Gastrocnemius medialis (tissue), 4 donors: Measurements from ENCODE around the gene PKN1. TPM values are rescaled to one million over a fixed set of nuclear protein-coding genes. Genes with fewer than 3 reads are reported as not detected.

Experiments
- ATAC-seq, 2 donors: fragments of 150-250 bp; one replicate each; pipeline ENCODE4 v1.9.1; 2016
- DNase-seq, 2 donors: peaks; one replicate each; pipeline ENCODE4 v3.0.0-alpha.2; 2019
- H3K27ac ChIP-seq, 4 donors: fragments of 200-600 bp; sonication (generic); 1 replicate in 1 of 4; 2 replicates in 3 of 4; pipeline ENCODE4 v1.5.1; 2016 to 2018; ENCODE audit warnings: mild to moderate bottlenecking in 2 of 4, moderate library complexity in 1 of 4
- H3K27me3 ChIP-seq, 3 donors: fragments of 200-600 bp; sonication (generic) in 2 of 3; 1 replicate in 1 of 3; 2 replicates in 2 of 3; pipeline versions ENCODE4 v1.5.1 to v1.6.0; 2016 to 2019; ENCODE audit warnings: mild to moderate bottlenecking in 1 of 3, moderate library complexity in 1 of 3
- H3K36me3 ChIP-seq, 2 donors: fragments of 200-600 bp; sonication (generic) in 1 of 2; one replicate each; pipeline ENCODE4 v1.5.1; 2017 to 2018
- H3K4me1 ChIP-seq, 2 donors: fragments of 200-600 bp; sonication (generic) in 1 of 2; one replicate each; pipeline ENCODE4 v1.5.1; 2016 to 2017; ENCODE audit warnings: mild to moderate bottlenecking in 2 of 2
- H3K4me3 ChIP-seq, 4 donors: fragments of 200-600 bp; sonication (generic) in 3 of 4; 1 replicate in 1 of 4; 2 replicates in 3 of 4; pipeline ENCODE4 v1.5.1; 2016 to 2019; ENCODE audit warnings: mild to moderate bottlenecking in 2 of 4
- H3K9me3 ChIP-seq, 3 donors: fragments of 200-600 bp; sonication (generic) in 2 of 3; 1 replicate in 1 of 3; 2 replicates in 2 of 3; pipeline ENCODE4 v1.5.1; 2016 to 2019
- POLR2A ChIP-seq, 2 donors: fragments of 450-650 bp; IDR thresholded peaks; one replicate each; pipeline ENCODE4 v1.6.1; 2017; ENCODE audit warnings: antibody characterized with exemption in 2 of 2, mild to moderate bottlenecking in 2 of 2, moderate library complexity in 2 of 2
- in situ Hi-C, 4 donors: fragments of 200-750 bp; cut with MboI; loops; one replicate each; pipeline versions ENCODE4 v1.15.0 to v1.8.0; 2017; ENCODE audit warnings: low sequenced_read_pairs in 4 of 4
- intact Hi-C: fragments of 100-400 bp; cut with DNase I; formaldehyde crosslinking; loops from one replicate; pipeline ENCODE4 v1.15.1; 2023; ENCODE audit warnings: low total_unique reads
- total RNA-seq, 4 donors: library from RNA; depleted of rRNA; stranded (reverse); fragments of >200 nt; gene quantifications; one replicate each; pipeline versions ENCODE4 v1.1.0 to v1.2.3, GENCODE V29; 2016
- TF ChIP-seq, protein P1 (sequence below), 5 experiments: fragments of 450-650 bp in 3 of 5; fragments of 200-600 bp in 2 of 5; sonication (generic) in 2 of 5; IDR thresholded peaks in 4 of 5; conservative IDR thresholded peaks in 1 of 5; 1 replicate in 4 of 5; 2 replicates in 1 of 5; pipeline ENCODE4 v1.5.1; 2016 to 2019; ENCODE audit warnings: antibody characterized with exemption in 5 of 5, mild to moderate bottlenecking in 3 of 5, moderate library complexity in 3 of 5

Gene PKN1
- total RNA-seq, 4 donors from 2014 or later, result 52.1 to 130 (median 81.3) TPM

DNA sequence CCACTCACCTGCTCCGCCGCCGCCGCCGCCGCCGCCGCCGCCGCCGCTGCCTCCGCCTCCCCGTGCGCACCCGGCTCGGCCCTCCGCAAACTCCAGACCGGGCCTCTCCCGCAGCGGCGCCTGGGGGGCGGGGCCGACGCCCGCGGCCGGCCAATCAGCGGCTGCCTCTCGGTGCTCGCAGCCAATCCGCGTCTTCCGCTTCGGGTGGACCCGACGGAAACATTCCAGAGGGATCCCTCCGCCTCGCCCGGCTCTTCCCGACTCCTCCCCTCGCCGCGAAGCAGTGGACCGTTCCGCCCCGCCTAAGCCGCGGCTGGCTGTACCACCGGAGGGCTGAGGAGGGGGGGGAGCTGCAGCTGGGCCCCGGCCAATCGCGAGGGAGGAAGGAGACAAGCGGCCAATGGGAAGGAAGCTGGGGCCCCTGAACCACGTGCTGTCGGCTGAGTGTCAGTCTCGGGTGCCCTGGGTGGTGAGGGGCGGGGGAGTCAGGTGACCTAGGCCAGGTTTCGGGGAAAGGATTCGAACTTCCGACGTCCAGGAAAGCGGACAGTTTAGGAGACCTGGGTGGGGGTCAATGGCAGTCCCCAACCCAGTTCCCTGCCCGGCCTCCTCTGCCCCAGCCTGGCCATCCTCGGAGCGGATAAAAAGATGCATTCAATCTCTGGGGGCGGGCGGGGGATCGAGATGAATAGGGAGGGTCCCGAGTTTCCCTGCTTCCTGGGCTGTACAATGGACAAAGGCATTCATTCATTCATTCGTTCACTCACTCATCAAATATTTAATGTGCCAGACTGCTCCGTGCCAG, 63.1 kb downstream of the PKN1 start, which contains the start of gene GIPC1:
TSS of gene GIPC1 (minus strand) at position 99 of the 805 bp plus-strand sequence. CDS start 13,151 bp downstream, outside the sequence.
- Histone ChIP-seq H3K27me3 (no peaks in the 10 kb centered on the region), H3K36me3 (peaks cover 0 to 3% of the 10 kb centered on the region in 2 donors), H3K27ac (peak within 1 kb of the TSS; percentile 72 to 82 (median 74)), H3K4me1 (peaks cover 6 to 18% of the 10 kb centered on the region in 2 donors), H3K4me3 (peak within 1 kb of the TSS; percentile 74 to 84 (median 80)), H3K9me3 (no peaks in the 10 kb centered on the region)
- TF ChIP-seq, protein P1, sequence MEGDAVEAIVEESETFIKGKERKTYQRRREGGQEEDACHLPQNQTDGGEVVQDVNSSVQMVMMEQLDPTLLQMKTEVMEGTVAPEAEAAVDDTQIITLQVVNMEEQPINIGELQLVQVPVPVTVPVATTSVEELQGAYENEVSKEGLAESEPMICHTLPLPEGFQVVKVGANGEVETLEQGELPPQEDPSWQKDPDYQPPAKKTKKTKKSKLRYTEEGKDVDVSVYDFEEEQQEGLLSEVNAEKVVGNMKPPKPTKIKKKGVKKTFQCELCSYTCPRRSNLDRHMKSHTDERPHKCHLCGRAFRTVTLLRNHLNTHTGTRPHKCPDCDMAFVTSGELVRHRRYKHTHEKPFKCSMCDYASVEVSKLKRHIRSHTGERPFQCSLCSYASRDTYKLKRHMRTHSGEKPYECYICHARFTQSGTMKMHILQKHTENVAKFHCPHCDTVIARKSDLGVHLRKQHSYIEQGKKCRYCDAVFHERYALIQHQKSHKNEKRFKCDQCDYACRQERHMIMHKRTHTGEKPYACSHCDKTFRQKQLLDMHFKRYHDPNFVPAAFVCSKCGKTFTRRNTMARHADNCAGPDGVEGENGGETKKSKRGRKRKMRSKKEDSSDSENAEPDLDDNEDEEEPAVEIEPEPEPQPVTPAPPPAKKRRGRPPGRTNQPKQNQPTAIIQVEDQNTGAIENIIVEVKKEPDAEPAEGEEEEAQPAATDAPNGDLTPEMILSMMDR (IDR thresholded peaks at IDR 0.05 in 4 of 5, conservative IDR thresholded peaks at IDR 0.05 in 1 of 5), result peak in 2 of 5 experiments; percentile 5 to 22
- peak; percentile 46 to 49 for TF ChIP-seq POLR2A (IDR thresholded peaks at IDR 0.05)
- in situ Hi-C loops, result no loop called here
- peak; percentile 93 to 94 for ATAC-seq
- DNase-seq, result peak; percentile 92 to 95
- intact Hi-C loops, result loop anchor here (1.0 to 5.0 kb wide), 3 partner anchors 34 to 77 kb away; partner anchors contain the start of gene DDX39A

DNA sequence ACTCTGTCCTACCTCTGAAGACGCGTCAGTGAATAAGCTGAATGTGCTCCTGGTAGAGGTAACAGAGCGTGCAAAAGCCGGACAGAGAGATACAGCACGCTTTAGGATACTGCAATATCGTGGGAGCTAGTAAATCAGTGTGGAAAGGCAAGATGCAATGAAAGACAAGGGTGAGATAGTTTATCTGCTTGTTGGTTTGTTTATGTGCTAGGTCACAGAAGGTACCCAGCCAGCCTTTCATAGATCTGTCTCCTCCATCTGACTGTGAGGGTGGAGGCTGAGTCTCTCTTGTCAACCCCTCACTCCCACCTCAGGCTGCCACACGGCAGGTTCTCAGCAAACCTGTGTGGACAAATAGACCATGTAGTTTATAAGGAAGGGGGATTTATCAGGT, 63.7 kb downstream of the PKN1 start:
- H3K36me3 ChIP-seq, result no peaks in the 10 kb centered on the region
- ATAC-seq (no peak), DNase-seq (no peak)
- TF ChIP-seq POLR2A (IDR thresholded peaks at IDR 0.05), result no peak
- TF ChIP-seq, protein P1 (IDR thresholded peaks at IDR 0.05 in 4 of 5, conservative IDR thresholded peaks at IDR 0.05 in 1 of 5), result no peak
- peak overlapping the region; percentile 74 to 84 (median 80) for H3K4me3 ChIP-seq
- no peaks in the 10 kb centered on the region for H3K27me3 ChIP-seq
- H3K27ac ChIP-seq, result peak overlapping the region; percentile 72 to 82 (median 74)
- no peaks in the 10 kb centered on the region for H3K9me3 ChIP-seq
- in situ Hi-C loops (no loop called here), intact Hi-C loops (loop anchor here (1.0 to 5.0 kb wide), 3 partner anchors 33 to 78 kb away; partner anchors contain the start of gene DDX39A)
- H3K4me1 ChIP-seq, result peaks cover 6 to 18% of the 10 kb centered on the region in 2 donors

DNA sequence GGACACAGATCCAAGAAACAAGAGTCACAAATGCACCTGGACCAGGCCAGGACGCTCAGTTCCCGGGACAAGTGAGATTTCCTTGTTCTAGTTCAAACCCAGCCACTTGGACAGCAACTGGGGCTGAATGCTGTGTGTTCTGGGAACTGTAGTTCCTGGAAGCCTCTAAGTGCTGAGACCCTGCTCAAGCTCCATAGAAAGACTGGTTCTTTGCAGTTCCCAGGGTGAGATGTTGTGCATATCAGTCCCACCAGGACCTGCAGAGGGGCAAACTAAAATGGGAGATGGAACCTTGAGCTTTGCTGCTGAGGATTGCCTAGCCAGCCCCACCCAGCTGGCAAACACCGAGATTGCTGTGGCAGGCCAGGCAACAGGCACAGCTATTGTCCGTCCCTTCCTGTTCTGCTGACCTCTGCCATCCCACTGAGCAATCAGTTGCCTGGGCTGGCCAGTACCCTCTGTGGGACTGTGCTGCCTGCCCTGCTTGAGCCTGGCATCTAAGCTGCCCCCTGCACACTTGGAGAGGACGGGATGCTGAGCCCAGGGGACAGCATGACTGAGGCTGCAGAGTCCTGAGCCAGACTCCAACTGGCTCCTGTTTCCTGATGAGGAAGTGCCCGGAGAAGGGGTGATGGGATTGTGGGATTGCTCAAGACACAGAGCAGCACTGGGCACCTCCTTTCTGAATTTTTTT, 64.3 kb downstream of the PKN1 start:
- H3K36me3 ChIP-seq, result no peaks in the 10 kb centered on the region
- peaks cover 6 to 18% of the 10 kb centered on the region in 2 donors for H3K4me1 ChIP-seq
- TF ChIP-seq, protein P1 (IDR thresholded peaks at IDR 0.05 in 4 of 5, conservative IDR thresholded peaks at IDR 0.05 in 1 of 5), result no peak
- no peak for TF ChIP-seq POLR2A (IDR thresholded peaks at IDR 0.05)
- in situ Hi-C loops, result no loop called here
- no peaks in the 10 kb centered on the region for H3K27me3 ChIP-seq
- H3K9me3 ChIP-seq, result no peaks in the 10 kb centered on the region
- DNase-seq, result peak in 1 of 2 donors; percentile 33
- intact Hi-C loops, result loop anchor here (5.0 kb wide), 1 partner anchor 65 kb away; no protein-coding TSS in a partner anchor
- peak overlapping the region; percentile 72 to 82 (median 74) for H3K27ac ChIP-seq
- H3K4me3 ChIP-seq, result no peak overlapping the region
- no peak for ATAC-seq

DNA sequence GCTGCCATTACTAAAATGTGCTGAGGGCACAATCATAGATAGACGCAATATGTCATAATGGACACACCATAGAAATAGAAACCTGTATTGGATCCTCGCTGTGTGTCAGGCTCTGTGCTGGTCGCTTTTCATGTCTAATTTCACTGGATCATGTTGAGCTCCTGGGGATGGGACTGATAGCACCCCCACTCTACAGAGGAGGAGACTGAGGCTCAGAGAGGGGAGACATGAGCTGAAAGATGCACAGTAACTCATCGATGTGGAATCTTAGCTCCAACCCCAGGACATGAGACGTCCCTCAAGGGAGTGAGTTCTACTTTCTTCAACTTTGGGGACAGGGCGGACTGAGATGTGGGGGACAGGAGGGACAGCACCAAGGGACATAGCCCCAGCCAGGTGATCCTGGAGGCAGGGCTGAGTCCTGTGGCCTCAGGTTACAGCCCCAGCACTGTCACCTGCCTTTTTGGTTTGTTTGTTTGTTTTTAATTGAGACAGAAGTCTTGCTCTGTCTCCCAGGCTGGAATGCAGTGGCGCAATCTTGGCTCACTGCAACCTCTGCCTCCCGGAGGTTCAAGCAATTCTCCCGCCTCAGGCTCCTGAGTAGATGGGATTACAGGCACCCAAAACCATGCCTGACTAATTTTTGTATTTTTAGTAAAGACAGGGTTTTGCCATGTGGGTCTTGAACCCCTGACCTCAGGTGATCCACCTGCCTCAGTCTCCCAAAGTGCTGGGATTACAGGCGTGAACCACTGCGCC, 69.4 kb downstream of the PKN1 start:
- intact Hi-C loops, result no loop called here
- Histone ChIP-seq H3K4me1 (no peaks in the 10 kb centered on the region), H3K27ac (no peak overlapping the region), H3K4me3 (no peak overlapping the region), H3K9me3 (no peaks in the 10 kb centered on the region), H3K36me3 (no peaks in the 10 kb centered on the region), H3K27me3 (no peaks in the 10 kb centered on the region)
- ATAC-seq (no peak), DNase-seq (no peak)
- in situ Hi-C loops, result no loop called here
- no peak for TF ChIP-seq POLR2A (IDR thresholded peaks at IDR 0.05)
- TF ChIP-seq, protein P1 (IDR thresholded peaks at IDR 0.05 in 4 of 5, conservative IDR thresholded peaks at IDR 0.05 in 1 of 5), result no peak
